Measurements from ENCODE around the gene TAOK1. TPM values are rescaled to one million over a fixed set of nuclear protein-coding genes. Genes with fewer than 3 reads are reported as not detected.

Gene TAOK1
- total and polyA plus RNA-seq, 2 of the 13 experiments (the other 11 are each of a cell fraction or from before 2014, with no cell fraction given) = 14.1 to 23.0 TPM

DNA sequence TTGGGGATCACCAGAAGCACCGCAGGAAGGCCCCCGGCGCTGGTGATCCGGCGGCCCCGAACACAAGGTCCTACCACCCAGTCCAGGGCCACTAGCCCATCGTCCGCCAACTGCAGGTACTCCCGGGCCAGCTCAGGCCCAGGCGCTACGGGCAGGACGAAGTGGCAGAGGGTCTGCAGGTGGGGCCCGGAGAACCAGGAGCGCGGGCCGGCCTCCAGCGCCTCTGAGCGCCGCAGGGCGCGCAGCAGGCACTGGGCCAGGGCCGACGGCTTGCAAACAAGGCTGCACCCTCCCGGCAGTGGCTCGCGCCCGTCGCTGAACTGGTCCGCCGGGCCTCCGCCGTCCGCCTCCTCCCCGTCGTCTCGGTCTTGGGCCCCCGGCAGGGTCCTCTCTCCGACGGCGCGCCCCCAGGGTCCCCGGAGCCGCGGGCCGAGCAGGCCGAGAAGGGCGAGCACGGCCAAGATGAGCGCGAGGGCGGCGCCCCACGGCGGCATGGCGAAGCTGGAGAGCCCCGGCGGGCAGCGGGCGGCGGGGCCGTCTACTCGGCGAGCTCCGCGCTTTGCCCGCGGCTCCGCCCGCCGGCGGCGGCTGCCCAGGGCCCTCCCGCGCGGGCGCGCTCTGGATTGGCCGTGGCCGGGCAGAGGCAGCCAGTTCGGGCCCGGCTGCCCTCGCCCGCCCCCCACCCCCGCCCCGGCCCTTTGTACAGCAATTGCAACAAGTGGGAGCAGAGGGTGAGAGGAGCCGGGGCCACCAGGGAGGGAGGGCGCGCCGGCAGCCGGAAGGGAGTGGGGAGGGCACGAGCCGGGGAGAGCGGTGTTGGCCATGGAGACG lies 176.5 kb downstream of the TAOK1 start, which contains the start of gene ABHD15 (continued):
- TF ChIP-seq, protein P1, sequence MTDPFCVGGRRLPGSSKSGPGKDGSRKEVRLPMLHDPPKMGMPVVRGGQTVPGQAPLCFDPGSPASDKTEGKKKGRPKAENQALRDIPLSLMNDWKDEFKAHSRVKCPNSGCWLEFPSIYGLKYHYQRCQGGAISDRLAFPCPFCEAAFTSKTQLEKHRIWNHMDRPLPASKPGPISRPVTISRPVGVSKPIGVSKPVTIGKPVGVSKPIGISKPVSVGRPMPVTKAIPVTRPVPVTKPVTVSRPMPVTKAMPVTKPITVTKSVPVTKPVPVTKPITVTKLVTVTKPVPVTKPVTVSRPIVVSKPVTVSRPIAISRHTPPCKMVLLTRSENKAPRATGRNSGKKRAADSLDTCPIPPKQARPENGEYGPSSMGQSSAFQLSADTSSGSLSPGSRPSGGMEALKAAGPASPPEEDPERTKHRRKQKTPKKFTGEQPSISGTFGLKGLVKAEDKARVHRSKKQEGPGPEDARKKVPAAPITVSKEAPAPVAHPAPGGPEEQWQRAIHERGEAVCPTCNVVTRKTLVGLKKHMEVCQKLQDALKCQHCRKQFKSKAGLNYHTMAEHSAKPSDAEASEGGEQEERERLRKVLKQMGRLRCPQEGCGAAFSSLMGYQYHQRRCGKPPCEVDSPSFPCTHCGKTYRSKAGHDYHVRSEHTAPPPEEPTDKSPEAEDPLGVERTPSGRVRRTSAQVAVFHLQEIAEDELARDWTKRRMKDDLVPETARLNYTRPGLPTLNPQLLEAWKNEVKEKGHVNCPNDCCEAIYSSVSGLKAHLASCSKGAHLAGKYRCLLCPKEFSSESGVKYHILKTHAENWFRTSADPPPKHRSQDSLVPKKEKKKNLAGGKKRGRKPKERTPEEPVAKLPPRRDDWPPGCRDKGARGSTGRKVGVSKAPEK (CRISPR knock-in tag; IDR thresholded peaks at IDR 0.05; ENCODE audit: borderline replicate concordance) = no peak
- TF ChIP-seq CREM (IDR thresholded peaks at IDR 0.05) = no peak
- TF ChIP-seq CREM (CRISPR knock-in tag; IDR thresholded peaks at IDR 0.05) = no peak
- 0 out of 2 replicates have a peak, but pooled peaks have one; percentile 4 for TF ChIP-seq ZBTB7B (CRISPR knock-in tag; IDR thresholded peaks at IDR 0.05)
- TF ChIP-seq ZNF878 (CRISPR knock-in tag; IDR thresholded peaks at IDR 0.05) = no peak
- TF ChIP-seq, protein P2, sequence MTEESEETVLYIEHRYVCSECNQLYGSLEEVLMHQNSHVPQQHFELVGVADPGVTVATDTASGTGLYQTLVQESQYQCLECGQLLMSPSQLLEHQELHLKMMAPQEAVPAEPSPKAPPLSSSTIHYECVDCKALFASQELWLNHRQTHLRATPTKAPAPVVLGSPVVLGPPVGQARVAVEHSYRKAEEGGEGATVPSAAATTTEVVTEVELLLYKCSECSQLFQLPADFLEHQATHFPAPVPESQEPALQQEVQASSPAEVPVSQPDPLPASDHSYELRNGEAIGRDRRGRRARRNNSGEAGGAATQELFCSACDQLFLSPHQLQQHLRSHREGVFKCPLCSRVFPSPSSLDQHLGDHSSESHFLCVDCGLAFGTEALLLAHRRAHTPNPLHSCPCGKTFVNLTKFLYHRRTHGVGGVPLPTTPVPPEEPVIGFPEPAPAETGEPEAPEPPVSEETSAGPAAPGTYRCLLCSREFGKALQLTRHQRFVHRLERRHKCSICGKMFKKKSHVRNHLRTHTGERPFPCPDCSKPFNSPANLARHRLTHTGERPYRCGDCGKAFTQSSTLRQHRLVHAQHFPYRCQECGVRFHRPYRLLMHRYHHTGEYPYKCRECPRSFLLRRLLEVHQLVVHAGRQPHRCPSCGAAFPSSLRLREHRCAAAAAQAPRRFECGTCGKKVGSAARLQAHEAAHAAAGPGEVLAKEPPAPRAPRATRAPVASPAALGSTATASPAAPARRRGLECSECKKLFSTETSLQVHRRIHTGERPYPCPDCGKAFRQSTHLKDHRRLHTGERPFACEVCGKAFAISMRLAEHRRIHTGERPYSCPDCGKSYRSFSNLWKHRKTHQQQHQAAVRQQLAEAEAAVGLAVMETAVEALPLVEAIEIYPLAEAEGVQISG (CRISPR knock-in tag; IDR thresholded peaks at IDR 0.05) = peak; percentile 17; the same call in 1 of the 2 replicates
- TF ChIP-seq MAZ (IDR thresholded peaks at IDR 0.05; ENCODE audit: borderline replicate concordance, low read depth, low read length) = no peak
- peak; percentile 68 for TF ChIP-seq MAZ (CRISPR knock-in tag; IDR thresholded peaks at IDR 0.05; ENCODE audit: low read depth)
- peak; percentile 36; the same call in 1 of the 2 replicates for TF ChIP-seq SIN3A (IDR thresholded peaks at IDR 0.05; ENCODE audit: borderline replicate concordance, low read depth, low read length)
- TF ChIP-seq NONO (IDR thresholded peaks at IDR 0.05) = no peak
- peak; percentile 36; the same call in 1 of the 2 replicates for TF ChIP-seq NONO (CRISPR knock-in tag; conservative IDR thresholded peaks at IDR 0.05)
- 0 out of 2 replicates have a peak, but pooled peaks have one; percentile 33 for TF ChIP-seq TEAD2 (CRISPR knock-in tag; IDR thresholded peaks at IDR 0.05)
- no peak for TF ChIP-seq ZZZ3 (CRISPR knock-in tag; IDR thresholded peaks at IDR 0.05; ENCODE audit: borderline replicate concordance)
- TF ChIP-seq TOPORS (CRISPR knock-in tag; IDR thresholded peaks at IDR 0.05) = 0 out of 2 replicates have a peak, but pooled peaks have one; percentile 48
- no peak for TF ChIP-seq SMAD1 (CRISPR knock-in tag; IDR thresholded peaks at IDR 0.05; ENCODE audit: borderline replicate concordance, low read depth)
- TF ChIP-seq NRL (CRISPR knock-in tag; IDR thresholded peaks at IDR 0.05; ENCODE audit: borderline replicate concordance) = 0 out of 2 replicates have a peak, but pooled peaks have one; percentile 66
- TF ChIP-seq, protein P3, sequence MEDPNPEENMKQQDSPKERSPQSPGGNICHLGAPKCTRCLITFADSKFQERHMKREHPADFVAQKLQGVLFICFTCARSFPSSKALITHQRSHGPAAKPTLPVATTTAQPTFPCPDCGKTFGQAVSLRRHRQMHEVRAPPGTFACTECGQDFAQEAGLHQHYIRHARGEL (CRISPR knock-in tag; IDR thresholded peaks at IDR 0.05) = no peak
- TF ChIP-seq, protein P4, sequence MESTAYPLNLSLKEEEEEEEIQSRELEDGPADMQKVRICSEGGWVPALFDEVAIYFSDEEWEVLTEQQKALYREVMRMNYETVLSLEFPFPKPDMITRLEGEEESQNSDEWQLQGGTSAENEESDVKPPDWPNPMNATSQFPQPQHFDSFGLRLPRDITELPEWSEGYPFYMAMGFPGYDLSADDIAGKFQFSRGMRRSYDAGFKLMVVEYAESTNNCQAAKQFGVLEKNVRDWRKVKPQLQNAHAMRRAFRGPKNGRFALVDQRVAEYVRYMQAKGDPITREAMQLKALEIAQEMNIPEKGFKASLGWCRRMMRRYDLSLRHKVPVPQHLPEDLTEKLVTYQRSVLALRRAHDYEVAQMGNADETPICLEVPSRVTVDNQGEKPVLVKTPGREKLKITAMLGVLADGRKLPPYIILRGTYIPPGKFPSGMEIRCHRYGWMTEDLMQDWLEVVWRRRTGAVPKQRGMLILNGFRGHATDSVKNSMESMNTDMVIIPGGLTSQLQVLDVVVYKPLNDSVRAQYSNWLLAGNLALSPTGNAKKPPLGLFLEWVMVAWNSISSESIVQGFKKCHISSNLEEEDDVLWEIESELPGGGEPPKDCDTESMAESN (CRISPR knock-in tag; conservative IDR thresholded peaks at IDR 0.05) = peak; percentile 63; the same call in 1 of the 2 replicates
- TF ChIP-seq, protein P5, sequence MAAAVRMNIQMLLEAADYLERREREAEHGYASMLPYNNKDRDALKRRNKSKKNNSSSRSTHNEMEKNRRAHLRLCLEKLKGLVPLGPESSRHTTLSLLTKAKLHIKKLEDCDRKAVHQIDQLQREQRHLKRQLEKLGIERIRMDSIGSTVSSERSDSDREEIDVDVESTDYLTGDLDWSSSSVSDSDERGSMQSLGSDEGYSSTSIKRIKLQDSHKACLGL (CRISPR knock-in tag; IDR thresholded peaks at IDR 0.05) = 0 out of 2 replicates have a peak, but pooled peaks have one; percentile 35
- no peak for TF ChIP-seq EP300 (IDR thresholded peaks at IDR 0.05; ENCODE audit: low read depth in 2 of 2, low read length in 2 of 2)
- no peak for TF ChIP-seq EP300 (CRISPR knock-in tag; IDR thresholded peaks at IDR 0.05; ENCODE audit: borderline replicate concordance)

All from HepG2 (cell line).